ENCODE data around the gene SLC22A23.

Gene SLC22A23

DNA sequence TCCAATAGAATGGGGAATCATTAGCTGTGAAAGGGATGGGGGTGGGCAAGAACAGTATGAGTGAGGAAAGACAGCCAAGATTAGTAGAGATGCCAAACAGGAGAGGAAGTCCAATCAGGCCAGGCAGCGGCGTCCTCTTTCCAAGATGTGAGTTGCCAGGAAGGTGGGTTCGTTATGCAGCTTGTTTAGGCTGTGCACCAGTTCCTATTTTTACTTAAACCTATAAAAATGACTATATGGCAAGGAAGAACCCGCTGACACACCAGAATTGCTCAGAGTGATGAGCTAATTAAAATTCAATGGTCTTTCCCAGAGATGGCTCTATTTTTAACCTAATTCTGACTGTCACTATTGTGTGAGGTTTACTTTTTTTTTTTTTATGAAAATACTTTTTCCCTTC, 88.2 kb downstream of the SLC22A23 start:
- no peak for DNase-seq

DNA sequence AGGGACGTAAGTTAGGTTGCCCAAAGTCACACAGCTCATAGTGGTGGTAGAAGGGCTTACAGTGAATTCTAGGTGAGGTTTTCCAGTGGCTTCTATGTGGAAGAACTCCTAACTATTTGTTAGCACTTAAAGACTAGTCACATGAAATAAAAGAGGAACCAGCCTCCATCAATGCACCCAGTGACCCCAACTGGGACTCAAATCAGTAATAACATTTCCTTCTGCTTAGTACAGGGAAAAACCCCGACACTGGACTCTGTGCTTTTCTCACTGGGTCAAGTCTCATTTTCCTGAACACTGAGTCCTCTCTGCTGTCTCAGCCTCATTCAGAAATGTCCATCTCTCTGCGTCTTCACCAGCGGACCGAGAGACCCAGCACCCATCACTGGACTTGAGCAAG, 89.2 kb downstream of the SLC22A23 start:
- DNase-seq: no peak

DNA sequence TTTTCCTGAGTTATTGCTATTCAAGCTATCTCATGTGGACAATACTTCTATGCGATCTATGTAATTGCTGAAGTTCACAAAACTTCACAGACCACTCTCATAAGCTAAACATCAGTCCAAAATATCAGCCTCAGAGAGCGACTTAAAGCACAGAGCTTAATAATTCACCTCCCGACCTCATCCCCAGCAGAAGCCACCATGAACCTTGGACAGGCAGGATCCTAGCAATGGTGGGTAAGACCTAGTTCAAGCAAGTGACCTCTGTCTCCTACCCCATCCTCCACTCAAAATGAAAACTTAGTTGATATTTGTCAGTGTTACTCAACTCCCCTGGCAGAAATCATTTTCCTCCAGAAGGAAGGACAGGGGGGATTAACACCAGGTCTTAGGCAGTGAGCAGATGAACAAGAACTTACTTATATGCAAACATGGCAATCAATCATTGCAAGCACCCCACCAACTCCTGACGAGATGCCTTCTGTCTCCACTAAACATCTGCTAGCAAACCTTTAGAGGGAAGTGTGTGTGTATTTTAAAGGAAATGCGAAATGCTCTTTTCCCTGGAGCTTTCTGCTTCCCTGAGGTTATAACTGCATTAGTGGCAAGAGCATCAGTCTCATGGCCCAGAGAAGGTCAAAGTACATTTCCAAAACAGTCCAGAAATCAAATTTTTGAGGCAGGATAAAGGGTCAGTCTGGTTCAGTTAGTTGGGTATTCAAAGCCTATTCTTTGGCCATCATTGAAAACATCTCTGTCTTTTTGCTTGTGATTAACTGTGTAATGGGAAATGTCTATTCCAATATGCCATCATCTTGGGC, 90.0 kb downstream of the SLC22A23 start:
- DNase-seq: no peak

DNA sequence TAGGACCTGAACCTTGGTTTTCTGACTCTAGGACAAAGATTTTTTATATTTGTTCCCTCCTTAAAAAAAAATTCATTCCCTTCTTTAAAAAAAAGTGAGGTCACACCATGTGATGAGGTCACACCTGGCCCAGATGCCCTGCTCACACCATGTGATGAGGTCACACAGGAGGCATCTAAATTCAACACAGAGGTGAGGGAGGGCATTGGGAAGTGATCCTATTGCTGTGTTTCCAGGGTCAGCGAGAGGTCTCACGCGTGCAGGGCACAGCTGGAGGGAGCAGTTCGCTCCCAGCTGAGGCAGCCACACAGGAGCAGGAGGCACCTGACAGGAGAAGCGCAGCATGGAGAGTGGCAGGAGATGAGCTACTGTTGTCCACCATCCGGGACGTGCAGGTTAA, 92.5 kb downstream of the SLC22A23 start:
- DNase-seq: no peak

DNA sequence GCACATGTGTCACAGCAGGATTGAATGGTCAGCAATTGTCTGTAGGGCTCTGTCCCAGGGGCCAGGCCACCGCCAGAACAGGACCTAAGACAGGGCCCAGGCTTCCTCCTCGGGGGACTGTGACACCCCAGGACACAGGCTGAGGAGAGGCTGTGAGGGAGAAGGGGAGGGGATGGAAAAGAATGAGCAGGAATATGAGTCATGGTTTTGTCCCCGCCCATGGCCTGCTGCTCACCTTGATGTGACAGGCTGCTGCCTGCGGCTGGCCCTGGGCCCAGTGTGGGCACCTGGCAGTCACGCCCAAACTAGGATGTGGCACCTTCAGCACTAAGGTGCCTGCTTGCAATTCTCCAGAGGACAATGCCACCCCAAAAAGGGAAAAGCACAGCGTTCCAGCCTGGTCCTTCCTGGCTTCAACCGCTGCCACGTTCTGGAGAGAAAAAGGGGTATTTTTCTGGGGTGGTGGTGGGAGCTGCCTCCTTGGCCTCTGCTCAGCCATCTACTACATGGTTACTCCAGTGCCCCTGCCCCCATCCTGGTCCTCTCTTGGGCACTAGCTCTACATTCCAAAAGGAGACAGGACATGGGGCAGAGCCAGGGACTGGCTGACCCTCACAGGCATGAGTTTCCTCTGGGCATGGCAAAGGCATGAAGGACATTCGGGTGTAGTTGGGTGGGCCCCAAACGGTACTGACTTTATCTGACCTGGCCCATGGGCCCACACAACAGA, 93.4 kb downstream of the SLC22A23 start:
- no peak for DNase-seq

DNA sequence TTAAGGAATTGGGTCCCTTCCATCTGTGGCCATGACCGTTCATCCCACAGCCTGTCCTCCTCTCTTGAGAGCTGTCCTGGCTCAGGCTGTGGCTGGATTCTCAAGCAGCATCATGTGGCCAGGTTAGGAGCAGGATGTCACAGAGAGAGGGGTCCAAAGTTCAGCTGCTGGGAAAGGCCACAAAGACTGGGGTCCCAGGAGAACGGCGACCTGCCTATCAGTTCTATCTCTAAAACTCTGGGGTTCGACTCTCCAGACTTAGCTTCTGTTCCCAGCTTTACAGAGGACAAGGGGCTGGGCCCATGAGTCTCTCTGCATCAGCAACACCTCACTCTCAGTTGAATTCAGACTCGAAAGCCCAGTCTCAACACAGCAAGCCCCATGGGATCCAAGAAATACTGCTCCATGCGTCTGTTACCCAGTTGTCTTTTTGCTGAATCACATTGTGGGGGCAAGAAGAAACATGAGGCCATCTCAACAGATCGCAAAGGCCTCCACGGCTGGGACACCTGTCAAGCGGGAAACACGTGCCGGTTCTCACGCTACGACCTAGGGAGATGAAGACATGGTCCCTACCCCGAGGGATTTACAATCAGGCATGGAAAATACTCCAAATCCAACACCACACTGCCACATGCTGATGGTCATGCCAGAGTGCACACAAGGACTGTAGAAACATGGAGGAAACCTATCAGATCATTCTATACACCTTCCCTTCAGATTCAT, 95.4 kb downstream of the SLC22A23 start:
- no peak for DNase-seq

DNA sequence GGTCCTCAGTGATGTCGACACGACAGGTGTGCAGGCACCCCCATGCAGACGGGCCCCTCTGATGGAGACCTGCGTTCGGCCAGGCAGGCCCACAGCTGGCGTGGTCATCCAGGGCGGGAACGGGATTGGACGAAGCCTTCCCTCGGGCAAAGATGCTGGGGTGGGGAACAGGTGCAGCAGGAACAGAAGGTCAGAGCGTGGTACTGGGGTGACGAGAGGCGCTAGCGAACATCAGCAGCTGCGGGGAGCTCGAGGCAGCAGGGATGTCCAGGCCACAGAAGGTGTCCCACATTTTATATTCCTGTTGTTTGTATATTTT, 96.2 kb downstream of the SLC22A23 start:
- DNase-seq: no peak

DNA sequence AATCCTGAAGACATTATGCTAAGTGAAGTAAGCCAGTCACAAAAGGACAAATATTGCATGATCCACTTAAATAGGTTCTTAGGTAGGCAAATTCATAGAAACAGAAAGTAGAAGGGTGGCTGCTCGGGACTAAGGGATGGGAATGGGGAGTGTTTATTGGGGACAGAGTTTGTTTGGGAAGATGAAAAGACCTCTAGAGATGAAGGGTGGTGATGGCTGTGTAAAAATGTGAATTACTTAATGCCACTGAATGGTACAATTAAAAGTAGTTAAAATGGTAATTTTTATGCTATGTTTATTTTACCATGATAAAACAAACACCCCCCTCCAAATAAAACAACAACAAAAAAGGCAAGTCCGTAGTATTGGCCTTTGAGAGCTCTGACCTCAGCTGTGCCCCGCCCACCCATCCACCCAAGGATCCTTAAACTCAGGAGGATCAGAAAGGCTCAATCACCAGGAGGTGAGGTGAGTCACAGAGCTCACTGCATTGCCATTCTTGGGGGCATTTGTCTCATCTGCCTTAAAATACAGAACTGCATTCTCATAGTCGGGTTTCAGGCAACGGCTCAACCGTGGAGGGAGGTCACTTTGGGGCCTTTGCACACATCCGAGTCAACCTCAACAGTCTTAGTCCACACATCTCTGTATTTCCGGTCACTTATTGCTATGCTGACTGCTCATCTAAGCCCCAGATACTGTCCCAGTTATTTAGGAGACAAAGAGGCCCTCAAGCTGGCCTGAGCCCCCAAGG, 96.7 kb downstream of the SLC22A23 start:
- no peak for DNase-seq

DNA sequence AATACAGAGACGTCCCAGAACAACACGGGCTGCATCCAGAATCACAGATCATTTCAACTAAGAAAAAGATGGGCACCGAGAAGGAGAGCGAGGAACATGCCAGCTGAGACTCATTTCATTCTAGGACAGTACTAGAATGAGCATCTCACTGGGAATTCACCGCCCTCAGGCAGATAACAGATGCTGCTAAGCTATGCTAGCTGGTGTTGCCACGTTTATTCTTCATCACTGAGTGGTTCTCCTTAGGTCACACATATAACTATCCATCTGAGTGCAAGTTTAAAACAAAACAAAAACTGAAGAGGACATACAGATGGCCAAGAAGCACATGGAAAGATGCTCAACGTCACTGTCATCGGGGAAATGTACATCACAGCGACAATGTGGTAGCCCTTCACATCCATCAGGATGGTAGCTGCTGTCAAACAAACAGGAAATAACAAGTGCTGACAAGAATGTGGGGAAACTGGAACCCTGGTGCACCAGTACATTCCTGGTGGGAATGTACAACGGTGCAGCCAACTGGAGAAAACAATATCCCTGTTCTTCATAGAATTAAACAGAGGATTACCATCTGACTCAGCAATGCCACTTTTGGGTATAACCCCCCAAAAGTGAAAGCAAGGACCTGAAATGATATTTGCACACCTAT, 97.6 kb downstream of the SLC22A23 start:
- no peak for DNase-seq

DNA sequence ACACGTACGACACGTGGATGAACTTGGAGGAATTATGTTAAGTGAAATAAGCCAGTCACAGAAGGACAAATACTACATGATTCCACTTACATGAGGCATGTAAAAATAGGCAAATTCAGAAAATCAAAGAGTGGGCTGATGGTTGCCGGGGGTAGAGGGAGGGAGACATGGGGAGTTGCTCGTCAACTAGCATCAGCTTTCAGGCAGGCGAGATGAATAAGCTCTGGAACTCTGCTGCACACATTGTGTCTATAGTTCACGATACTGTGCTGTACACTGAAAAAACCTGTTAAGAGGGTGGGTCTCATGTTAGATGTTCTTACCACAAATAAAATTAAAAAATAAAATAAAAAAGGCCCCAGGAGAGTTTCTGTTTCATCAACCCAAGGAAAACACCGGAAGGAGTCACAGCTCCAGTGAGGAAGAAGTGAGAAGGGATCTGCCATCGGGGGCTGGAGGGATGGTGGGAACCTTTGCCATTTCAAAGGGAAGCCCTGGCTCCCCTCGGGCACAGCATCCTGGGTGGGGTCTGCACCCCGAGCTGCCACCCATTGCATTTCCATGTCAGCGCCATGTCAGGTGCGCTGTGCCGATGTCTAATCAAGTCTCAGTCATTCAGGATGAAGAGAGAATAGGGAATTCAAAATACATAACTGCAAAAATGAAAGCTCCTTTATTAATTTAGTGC, 98.3 kb downstream of the SLC22A23 start:
- no peak for DNase-seq

DNA sequence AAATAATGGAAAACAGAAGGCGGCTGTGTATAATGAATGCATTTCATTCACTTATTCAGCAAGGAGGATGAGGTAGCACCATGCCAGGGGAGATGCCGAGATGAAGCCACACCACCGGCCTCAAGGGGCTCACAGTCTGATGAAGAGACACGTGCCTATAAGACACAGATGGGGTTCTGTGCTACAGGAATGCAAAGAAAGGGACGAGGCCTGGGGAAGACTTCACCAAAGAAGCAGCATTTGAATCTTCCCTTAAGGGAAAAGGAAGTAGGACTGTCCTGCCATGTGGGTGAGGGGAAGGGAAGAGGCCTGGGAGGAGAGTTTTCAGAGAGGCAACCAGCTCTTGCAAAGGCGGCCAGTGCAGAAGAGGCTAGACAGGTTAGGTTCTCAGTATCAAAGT, 99.2 kb downstream of the SLC22A23 start:
- no peak for DNase-seq

DNA sequence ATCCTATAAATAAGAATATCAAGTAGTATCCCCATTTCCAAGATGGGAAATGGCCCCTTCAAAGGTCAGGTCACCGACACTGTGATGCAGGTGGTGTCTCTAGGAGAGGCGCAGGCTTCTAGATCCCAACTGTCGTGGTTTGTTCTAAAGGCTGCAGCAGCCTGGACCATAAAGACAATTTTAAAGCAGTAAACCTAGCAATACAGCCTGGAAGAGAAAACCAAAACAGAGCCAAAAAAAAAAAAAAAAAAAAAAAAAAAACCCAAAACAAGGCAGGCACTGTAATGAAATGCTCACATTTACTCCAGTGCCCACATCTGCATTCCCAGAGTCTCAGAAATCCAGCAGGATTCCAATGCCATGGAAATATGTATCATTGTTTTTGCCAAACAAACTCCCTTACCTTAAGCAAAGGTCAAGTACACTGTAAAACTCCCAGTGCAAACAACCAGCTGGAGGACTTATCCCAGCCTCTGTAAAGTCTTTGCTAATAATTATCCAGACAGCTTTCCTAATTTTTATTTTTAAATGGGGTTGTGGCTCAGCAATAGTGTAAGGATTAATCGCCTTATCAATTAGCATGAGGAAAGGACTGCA, 99.9 kb downstream of the SLC22A23 start:
- DNase-seq: no peak

DNA sequence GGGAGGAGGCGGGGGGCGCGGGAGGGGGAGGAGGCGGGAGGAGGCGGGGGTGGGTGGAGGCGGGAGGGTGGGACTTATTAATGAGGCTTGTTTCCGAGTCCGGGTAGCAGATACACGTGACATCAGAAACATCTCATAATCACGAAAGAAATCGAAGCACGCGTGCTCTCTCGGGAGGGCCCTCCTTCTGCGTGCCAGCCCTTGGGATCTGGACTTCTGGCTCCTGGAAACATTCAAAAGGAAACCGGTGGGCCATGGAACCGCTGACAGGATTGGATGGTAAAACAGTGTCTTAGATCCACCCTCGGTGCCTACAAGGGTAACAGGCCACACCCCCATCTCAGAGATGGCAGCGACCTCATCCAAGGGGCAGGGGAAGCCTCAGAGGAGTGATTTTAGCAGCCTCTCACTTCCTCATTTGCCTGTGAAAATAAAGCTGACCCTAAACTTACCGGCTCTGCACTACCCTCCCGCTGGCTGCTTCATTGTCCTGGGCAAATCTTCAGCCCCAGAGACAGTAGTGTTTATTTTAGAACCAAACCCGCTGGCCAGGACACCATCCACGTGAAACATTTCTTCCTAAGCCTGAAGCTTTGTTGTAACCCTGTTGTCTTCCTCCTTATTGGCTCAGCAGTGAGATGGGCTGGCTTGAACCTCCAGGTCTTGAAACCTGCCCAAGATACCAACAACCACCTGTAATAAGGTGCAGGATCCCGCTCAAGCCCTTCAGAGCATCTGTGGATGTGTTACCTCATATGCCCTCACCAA, 100.6 kb downstream of the SLC22A23 start:
- DNase-seq: peak; percentile 77

DNA sequence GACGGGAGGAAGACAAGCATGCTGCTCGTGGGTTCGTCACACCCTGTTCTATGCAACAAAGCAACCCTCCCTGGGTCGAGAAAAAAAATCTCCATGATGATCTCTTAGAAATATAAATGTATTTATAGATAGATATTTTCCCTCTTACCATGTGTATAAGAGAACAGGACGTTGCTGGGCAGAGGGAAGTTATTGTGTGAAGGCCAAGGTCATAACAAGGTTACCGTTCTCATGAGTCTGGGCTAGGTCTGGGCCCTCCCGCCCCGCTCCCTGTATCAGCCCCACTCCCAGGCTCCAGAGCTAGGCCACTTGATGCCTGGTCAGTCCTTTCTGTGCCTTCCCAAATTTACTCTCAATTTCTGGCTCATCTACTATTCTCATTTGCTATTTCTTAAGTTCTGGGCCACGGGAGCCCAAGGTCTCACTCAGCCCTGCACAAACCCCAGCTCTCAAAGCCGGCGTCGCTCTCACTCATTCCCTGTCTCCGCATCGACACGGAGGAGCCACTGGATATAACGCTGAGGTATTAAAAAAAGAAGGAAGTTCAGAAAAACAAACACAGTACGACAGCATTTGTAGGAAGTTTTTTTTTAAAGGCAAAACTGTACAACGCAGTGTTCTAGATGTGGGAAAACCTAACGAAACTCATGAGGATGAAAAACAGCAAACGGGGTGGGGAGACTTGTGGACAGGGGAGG, 101.3 kb downstream of the SLC22A23 start:
- peak; percentile 52 for DNase-seq

DNA sequence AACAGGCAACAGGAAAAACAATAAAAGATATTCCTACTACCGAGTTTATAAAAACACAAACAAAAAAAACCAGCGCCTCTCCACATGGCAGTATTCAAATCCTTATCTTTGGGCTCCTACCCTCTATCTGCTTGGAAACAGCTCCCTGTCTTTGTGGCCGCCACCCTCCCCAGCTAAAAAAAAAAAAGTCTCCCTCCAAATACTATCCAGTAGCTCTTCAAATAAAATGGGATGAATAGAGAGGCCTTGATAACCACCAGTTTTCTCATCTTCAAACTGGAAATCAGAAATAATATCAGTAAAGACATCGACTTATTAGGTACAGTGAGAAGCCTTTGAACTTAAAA, 101.9 kb downstream of the SLC22A23 start:
- DNase-seq: no peak

DNA sequence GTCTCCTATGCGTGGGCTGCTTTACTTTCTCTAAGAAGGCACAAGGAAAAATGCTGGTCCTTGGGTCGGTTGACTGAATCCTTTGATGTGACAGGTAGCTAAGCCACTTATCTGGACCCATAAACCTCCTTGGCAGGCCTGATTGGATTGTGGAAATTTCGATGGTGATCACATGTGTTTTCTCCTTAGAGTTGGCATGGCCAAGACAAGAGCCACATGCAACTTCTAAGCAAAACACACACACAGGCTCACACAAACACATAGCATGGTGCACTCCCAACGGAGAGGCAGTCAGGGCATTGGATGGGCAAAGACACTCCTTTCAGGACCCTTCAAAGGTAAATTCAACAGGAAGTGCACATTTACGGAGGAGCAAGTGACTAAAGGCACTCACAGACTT, 102.9 kb downstream of the SLC22A23 start:
- DNase-seq: no peak

DNA sequence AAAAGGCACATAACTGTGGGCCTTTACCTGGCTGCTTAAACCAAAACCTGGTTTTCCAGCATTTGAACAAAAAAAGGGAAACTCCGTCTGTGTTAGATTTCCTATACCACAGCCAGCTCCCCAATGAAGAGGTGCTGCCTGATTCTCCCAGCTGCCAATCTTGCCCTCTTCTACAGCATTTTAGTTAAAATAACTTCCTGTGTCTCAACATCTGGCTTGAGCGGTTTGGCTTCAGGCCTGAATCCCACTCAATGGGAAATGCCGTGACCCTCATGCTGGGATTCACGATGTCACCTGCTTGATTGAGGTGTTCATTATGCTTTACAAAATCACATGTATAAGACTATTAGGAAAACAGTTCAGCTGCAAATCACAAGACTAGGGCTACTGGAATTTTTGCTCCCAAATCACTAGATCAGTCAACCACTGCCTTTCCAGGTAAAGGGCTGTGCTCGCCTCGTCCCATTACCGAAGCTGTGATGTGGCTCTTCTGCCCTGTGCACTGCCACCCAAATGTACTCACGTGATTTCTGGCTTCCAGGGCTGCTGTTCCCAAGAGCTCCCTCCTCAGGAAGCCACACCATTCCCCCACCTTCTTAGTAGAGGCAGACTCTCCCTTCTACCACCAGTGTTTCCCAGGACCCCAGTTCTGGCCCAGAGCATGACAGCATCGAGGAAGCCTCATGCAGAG, 103.5 kb downstream of the SLC22A23 start:
- DNase-seq: no peak

DNA sequence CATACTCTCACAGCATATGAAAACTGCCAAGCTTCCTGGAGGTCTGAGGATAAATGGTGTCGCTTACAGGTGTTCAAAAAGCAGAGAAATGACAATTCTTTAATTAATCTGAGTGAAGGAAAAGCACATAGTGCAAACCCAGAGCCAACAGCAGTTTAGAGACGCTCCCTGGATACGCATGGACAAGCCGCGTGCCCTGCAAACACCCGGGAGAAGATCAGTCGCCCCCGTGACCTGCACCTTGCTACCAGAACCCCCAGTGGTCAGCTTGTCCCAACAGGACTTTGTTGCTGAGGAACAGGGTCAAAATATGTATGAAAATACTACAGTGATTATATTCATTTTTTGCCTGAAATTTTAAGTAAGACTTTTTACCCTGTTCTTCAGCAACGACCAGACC, 104.2 kb downstream of the SLC22A23 start:
- DNase-seq: no peak

DNA sequence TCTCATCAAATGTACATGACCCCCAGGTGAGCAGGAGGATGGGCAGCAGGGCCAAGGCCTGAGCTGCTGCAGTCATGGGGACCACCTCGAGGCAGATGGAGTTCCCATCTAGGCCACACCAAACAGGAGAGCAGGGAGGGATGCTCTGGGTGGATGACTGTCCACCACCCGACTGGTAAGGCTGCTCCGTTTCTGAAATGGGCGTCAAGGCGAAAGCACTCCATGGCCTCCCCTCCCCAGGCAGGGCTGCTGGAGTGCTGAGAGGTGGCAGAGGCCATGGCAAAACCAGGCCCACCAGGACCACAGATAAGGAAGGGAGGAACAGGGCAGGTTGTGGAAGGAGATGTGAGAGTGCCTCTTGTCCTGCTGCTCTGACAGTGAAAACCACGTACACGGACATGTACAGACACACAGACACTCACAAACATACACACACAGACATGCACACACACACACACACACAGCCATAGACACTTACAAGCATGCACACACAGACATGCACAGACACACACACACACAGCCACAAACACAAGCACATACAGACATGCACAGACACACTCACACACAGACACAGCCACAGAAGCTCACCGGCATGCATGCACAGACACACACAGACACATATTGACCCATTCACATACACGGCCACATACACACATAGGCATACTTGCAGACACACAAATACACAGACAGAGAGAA, 104.9 kb downstream of the SLC22A23 start:
- DNase-seq: no peak

Measured in CD4-positive, alpha-beta T cell treated with Interleukin-17A for 4 hours (primary cell).